Measurements from ENCODE around the gene DLL3.

The DLL3 gene

DNA sequence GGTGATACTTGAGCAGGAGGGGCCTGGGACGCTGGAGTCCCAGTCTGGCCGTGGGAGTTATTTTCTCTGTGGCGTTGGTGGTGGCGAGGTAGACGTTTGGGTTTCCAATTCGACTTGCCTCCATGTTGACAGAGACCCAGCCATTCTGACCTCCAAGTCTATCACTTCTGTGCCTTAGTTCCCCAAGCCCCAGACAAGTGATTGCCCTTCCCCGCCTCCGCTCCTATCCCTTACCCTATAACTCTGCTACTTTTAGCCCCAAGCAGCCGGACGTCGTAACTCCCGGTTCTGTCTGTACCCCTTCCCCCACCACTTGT, 17.6 kb upstream of the DLL3 start:
- DNase-seq (ENCODE audit: insufficient read length, low spot score) (no peak), FAIRE-seq (no peak)

DNA sequence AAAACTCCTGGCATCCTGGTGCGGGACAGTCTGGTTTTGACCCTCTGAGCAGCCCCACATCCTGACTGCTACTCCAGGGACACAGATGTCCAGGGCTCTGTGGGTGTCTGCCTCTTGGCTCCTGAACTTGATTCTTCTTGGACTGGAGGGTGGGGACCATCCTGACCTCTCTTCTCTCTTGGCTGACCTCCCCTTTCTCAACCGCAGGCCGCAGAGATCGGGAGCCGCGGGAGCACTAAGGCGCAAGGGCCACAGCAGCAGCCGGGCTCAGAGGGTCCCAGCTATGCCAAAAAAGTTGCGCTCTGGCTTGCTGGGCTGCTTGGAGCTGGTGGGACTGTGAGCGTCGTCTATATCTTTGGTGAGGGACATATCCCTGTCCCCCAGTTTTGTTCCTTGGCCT, 17.1 kb upstream of the DLL3 start:
- no peak for DNase-seq (ENCODE audit: insufficient read length, low spot score)
- no peak for FAIRE-seq

DNA sequence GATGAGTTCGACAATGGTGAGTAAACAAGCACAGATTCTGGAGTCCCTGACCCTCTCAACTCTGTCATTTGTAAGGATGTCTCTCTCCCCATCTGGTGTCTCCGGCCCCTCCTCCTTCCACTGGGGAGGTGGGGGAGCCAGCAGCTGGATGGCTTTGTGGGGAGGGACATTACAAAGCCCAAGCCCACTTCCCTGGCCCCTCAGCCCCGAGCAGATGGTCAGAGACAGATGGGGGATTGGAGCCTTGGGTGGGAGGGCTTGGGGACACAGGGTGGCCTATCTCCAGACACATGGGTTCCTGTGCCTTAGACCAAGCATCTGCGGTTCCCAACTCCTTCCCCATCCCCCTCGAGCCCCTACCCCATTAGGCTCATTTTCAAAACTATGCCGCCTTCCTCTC, 15.6 kb upstream of the DLL3 start:
- DNase-seq (ENCODE audit: insufficient read length, low spot score) (no peak), FAIRE-seq (no peak)

DNA sequence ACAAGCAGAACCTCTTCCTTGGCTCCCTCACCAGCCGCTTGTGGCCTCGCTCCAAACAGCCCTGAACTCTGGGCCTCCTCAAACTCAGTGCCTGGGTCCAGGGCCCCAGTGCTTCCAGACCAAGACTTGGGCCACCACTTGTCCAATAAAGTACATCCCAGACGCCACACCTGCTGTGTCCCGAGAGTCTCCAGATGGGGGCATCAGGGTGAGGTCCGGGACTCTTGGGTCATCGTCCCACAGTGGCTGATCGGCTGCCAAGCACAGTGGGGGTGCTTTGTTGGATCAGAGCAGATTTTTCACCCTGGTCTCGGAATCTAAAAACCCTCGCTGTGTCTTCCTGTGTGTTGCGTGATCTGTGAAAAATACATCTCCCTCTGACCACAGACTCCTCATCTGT, 9.0 kb upstream of the DLL3 start:
- DNase-seq (ENCODE audit: insufficient read length, low spot score) (no peak), FAIRE-seq (no peak)

DNA sequence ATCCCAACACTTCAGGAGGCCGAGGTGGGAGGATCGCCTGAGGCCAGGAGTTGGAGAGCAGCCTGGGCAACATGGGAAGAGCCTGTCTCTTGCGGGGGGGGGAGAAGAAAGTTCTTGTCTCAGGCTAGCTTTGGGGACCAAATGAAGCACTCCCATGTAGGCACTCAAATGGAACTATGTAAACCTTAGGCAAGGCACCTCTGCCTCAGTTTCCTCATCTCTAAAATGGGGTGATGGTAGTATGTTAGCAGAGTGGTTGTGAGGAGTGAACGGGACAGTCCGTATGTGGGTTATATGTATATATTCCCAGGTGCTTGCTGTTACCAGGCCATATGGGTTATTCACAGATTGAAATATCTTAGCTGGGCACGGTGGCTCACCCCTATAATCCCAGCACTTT, 6.5 kb upstream of the DLL3 start:
- FAIRE-seq (no peak), DNase-seq (ENCODE audit: insufficient read length, low spot score) (no peak)

DNA sequence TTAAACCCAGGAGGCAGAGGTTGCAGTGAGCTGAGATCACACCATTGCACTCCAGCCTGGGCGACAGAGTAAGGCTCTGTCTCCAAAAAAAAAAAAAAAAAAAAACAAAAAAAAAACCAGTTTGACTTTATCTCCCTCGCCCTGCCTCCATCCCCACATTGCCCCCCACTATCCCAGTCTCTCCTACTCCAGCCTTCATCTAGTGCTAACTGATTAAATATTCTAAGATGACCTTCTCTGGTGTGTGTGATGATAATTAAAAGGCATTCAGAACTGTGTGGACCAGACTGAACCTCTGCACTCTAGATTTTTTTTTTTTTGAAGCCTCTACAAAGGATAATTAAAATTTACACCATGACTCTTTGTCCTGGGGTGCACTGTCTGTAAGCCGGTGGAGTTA, 6.0 kb upstream of the DLL3 start:
- no peak for DNase-seq (ENCODE audit: insufficient read length, low spot score)
- FAIRE-seq: no peak

DNA sequence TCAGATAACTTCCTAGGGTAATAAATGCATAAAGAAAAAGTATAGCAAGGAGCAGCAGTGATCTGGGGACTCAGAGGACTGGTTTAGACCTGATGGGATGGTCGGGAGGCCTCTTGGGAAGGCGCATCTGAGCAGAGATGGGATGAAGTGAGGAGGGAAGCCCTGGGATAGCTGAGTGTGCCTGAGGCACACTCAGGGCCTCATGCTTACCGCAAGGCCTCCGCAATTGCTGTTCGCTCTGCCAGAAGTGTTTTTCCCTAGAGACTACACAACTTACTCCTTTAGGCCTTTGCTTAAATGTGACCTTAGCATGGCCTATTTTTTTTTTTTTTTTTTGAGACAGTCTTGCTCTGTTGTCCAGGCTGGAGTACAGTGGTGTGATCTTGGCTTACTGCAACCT, 4.1 kb upstream of the DLL3 start:
- no peak for FAIRE-seq

DNA sequence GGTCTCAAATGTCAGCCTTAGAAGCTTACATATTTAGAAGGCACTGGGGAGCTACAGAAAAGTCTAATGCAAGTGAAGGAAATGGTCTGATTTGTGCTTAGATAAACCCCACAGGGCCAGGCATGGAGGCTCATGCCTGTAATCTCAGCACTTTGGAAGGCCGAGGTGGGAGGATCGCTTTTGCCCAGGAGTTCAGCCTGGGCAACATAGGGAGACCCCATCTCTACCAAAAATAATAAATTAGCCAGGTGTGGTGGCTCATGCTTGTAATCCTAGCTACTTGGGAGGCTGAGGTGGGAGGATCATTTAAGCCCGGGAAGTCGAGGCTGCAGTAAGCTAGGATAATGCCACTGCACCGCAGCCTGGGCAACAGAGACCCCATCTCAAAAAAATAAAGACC, 2.7 kb upstream of the DLL3 start:
- FAIRE-seq: no peak
- no peak for DNase-seq (ENCODE audit: insufficient read length, low spot score)

More for the DNA sequence above, 4.1 kb upstream of the DLL3 start:
- DNase-seq (ENCODE audit: insufficient read length, low spot score): no peak

DNA sequence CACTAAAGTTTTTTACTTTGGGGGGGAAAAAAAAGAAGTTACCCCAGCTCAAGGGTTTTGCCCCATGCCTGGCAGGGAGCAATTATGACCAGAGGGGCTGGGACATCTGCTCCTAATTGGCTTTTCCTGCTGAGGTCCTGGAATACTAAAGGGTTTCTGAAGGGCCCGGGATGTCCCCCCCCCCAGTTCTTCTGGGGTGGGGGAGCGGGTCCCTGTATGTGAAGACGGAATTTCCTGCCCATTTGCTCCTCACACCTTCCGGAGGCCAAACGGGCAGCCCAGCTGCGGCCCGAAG, 1.1 kb upstream of the DLL3 start:
- FAIRE-seq (peak; percentile 75), DNase-seq (ENCODE audit: insufficient read length, low spot score) (no peak)

DNA sequence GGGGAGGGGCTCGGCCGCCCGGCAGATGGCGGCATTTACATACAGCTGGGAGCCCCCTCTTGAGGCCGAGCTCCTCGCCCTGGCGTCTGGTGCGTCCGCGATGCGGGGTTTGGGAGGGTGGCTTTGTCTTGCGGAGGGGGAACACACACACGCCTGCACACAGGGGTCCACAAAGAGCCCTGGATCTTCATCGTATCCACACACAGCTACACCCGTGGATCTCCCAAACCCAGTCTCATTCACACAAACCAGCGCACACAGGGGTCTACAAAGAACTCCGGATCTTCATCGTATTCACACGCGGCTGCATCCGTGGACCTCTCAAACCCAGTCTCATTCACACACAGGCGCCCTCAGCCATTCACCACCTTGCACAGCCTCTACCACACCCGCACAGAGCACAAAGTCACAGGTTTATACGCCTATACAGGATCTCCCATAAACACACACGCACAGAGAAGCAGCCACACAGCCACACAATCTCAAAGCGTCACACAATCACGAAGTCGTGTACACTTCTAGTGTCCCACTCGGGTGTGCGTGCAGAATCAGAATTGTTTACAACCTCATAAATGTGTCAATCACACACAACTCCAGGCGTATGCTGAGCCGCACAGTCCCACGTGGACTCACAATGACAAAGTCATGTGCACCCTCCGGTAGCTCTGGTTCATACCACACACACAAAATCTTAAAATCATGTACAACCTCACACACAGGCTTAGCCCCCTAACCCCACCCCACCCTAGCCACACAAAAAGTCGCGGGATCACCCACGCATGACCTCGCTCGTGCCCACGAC, 550 bp upstream of the DLL3 start:
- DNase-seq (ENCODE audit: insufficient read length, low spot score) (no peak), FAIRE-seq (peak; percentile 72)

DNA sequence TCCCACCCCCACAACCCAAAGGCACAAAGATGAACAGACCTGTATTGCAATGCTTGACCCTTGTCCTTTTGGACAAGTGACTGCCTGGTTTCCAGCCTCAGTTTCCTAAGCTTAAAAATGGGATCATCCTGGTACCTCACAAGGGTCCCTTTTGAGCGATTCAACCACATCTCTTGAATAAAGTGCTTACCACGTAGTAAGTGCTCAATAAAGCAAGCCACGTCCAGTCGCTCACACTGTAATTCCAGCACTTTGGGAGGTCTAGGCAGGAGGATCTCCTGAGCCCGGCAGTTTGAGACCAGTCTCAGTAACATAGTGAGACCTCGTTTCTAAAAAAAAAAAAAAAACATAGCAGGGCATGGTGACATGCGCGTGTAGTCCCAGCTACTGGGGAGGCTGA, 1.2 kb downstream of the DLL3 start:
- DNase-seq (ENCODE audit: insufficient read length, low spot score) (no peak), FAIRE-seq (no peak)

DNA sequence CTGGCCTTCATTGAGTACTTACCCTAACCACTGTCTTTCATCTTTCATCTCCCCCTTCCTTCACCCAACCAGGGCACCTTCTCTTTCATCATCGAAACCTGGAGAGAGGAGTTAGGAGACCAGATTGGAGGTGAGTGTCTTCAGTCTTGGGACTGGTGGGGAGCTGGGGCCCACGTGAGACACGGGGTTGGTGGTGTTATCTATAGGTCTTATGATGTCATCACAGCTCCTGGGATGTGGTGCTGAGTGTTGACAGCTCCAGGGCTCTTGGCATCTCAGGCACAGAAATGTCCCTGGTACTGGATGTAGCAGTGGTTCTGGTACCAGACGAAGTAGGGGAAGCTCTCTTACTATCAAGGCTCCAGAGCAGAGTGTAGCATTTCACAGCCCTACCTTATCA, 1.8 kb downstream of the DLL3 start:
- no peak for DNase-seq (ENCODE audit: insufficient read length, low spot score)
- FAIRE-seq: no peak

DNA sequence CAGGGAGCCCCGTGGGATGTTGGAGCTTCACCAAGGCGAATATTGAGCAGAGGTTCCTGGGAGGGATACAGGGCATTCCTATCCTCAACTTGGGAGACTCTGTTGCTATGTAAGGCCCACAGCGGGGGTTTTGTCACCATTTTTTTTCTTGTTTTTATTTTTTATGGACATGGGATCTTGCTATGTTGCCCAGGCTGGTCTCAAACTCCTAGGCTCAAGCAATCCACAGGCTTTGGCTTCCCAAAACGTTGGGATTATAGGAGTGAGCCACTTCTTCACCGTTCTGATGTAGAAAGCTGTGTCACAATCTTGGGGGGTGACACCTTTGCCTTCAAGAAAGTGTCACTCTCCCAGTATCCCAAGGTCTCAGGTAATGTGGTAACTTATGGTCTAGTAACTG, 2.6 kb downstream of the DLL3 start:
- FAIRE-seq: no peak
- no peak for DNase-seq (ENCODE audit: insufficient read length, low spot score)

DNA sequence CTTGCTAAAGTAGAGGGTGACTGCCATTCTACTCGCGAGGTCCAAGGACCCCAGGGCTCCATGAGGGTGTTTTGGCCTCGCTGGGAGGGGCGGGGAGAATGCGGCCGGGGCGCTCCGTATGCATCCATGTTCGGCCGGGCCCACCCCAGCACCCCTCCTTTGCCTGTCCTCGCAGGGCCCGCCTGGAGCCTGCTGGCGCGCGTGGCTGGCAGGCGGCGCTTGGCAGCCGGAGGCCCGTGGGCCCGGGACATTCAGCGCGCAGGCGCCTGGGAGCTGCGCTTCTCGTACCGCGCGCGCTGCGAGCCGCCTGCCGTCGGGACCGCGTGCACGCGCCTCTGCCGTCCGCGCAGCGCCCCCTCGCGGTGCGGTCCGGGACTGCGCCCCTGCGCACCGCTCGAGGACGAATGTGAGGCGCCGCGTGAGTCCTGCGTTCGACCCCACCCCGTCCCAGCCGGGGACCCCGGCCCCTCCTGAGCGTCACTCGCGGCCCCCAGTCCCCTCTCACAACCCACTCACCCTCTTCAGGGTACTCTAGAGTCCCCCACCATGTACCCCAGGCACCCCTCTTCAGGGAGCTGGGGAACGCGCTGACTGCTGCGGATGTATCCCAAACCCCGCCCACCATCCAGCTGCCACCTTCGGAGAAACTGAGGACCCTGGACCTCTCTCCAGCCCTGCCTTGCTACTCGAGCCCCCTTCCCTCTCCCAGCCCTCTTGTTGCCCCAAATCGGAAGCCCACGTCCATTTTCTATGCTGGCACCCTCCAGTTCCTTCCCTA, 4.1 kb downstream of the DLL3 start:
- FAIRE-seq (peak; percentile 11), DNase-seq (ENCODE audit: insufficient read length, low spot score) (peak; percentile 92)

DNA sequence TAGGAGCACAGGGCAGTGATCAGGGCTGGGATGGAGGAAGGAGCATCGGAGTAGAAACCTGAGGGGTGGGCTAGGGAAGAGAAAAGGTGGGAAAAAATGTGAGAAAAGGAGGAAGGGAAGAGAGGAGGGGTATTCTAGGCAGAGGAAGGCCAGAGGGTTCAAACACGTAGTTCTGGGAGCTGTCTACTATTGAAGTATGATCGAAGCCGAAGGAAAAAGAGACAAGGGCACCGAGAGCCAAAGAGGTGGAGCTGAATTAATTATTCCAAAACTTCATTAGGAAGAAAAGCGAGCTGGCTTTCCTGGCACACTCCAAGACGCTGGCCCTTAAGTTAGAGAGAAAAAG, 7.8 kb downstream of the DLL3 start:
- no peak for DNase-seq (ENCODE audit: insufficient read length, low spot score)
- no peak for FAIRE-seq

DNA sequence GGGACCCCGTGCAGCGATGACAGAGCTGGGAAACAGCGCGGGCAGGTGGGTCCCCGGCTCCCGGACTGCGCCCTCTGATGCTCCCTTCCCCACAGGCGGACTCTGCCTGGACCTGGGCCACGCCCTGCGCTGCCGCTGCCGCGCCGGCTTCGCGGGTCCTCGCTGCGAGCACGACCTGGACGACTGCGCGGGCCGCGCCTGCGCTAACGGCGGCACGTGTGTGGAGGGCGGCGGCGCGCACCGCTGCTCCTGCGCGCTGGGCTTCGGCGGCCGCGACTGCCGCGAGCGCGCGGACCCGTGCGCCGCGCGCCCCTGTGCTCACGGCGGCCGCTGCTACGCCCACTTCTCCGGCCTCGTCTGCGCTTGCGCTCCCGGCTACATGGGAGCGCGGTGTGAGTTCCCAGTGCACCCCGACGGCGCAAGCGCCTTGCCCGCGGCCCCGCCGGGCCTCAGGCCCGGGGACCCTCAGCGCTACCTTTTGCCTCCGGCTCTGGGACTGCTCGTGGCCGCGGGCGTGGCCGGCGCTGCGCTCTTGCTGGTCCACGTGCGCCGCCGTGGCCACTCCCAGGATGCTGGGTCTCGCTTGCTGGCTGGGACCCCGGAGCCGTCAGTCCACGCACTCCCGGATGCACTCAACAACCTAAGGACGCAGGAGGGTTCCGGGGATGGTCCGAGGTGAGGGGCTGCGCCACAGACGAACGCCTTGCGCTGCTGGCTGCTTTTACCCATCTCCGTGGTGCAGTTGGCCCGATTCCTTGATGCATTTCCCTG, 8.4 kb downstream of the DLL3 start:
- FAIRE-seq (no peak), DNase-seq (ENCODE audit: insufficient read length, low spot score) (peak; percentile 76)

DNA sequence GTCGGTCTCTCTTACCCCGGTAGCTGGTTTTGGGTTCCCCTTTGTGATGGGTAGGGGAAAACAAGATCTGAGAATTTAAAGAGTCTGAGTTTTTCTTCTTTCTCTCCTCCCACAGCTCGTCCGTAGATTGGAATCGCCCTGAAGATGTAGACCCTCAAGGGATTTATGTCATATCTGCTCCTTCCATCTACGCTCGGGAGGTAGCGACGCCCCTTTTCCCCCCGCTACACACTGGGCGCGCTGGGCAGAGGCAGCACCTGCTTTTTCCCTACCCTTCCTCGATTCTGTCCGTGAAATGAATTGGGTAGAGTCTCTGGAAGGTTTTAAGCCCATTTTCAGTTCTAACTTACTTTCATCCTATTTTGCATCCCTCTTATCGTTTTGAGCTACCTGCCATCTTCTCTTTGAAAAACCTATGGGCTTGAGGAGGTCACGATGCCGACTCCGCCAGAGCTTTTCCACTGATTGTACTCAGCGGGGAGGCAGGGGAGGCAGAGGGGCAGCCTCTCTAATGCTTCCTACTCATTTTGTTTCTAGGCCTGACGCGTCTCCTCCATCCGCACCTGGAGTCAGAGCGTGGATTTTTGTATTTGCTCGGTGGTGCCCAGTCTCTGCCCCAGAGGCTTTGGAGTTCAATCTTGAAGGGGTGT, 9.1 kb downstream of the DLL3 start:
- FAIRE-seq: no peak
- no peak for DNase-seq (ENCODE audit: insufficient read length, low spot score)

DNA sequence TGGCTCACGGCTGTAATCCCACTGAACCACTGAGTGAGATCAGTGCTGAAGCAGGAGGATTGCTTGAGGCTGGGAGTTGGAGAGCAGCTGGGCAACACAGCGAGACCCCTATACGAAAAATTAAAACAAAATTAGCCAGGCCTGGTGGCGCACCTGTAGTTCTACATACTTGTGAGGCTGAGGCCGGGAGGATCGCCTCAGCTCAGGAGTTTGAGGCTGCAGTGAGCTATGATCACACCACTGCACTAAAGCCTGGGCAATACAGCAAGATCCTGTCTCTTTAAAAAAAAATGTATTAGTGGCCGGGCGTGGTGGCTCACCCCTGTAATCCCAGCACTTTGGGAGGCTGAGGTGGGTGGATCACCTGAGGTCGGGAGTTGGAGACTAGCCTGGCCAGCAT, 9.9 kb downstream of the DLL3 start:
- FAIRE-seq (no peak), DNase-seq (ENCODE audit: insufficient read length, low spot score) (no peak)

DNA sequence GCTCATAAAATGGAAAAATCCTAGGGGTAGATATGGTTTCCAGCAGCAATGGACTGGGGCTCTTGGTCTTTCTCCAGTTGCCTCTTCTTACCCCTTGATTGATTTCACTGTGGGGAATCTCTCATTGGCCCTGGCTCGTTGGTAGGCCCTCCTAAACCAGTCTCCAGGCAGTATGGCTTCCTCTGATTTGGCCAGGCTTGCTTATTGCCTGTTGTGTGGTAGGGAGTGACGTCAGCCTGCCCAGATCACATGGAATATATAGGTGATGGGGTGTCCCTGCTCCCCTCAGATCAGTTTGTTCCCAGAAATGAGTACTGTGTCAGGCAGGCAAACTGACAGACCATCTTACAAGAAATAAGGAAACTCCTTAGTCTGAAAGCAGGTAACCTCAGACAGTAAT, 10.5 kb downstream of the DLL3 start:
- no peak for DNase-seq (ENCODE audit: insufficient read length, low spot score)
- FAIRE-seq: no peak

DNA sequence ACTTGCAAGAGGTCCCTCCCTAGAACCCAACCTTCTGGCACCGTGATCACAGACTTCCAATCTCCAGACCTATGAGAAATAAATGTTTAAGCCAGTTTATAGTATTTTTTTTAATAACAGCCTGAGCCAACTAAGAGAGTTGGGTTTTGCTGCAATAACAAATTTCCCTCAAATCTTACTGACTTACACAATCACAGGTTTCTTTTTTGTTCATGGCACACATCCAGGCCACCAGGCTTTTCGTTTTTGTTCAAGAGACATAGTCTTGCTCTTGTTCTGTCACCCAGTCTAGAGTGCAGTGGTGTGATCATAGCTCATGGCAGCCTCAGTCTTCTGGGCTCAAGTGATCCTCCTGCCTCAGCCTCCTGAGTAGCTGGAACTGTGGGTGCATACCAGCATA, 14.2 kb downstream of the DLL3 start:
- FAIRE-seq (no peak), DNase-seq (ENCODE audit: insufficient read length, low spot score) (no peak)

DNA sequence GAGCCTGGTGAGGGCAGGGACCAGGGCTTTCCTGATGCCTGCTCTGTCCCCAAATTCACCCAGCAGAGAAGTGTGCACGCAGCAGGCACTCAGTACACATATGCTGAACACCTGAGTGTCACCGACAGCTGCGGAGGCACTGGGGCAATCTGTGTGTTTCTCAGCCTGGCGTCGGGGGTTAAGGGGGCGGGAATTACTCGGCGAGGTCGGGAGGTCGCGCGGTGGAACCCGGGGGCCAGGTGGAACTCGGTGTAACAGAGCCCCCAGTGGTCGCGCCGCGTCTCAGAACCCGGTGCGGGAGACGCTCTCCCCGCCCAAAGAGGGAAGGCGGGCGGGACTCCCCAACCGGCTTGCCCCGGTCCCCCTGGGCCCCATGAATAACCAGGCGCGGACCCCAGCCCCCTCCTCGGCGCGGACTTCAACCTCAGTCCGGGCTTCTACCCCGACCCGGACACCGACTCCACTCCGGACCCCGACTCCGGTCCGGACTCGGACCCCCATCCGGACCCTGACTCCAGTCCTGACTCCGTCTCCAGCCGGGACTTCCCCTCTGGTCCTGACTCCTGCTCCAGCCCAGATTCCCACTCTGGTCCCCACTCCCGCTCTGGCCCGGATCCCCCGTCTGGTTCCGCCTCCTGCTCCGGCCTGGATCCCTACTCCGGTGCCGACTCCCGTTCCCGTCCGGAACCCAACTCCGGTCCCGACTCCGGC, 16.2 kb downstream of the DLL3 start, which contains the start of gene SELENOV:
SELENOV (plus strand) TSS at position 300 of the 711 bp plus-strand sequence; CDS start at position 374, 74 bp downstream.
- DNase-seq (ENCODE audit: insufficient read length, low spot score) (no peak), FAIRE-seq (no peak)

Measured in GM19239 (cell line).